Vein endothelial cell (primary cell): Measurements from ENCODE around the gene TSPYL6. TPM values are rescaled to one million over a fixed set of nuclear protein-coding genes. Genes with fewer than 3 reads are reported as not detected.

Experiments used
- total RNA-seq: library from RNA; depleted of rRNA; stranded (reverse); fragments of >200 nt; gene quantifications from 2 replicates; pipeline ENCODE4 v1.2.3, GENCODE V29; 2012

The TSPYL6 gene
- 0.10 TPM in 1 of 2 replicates, not detected in the other for total RNA-seq

GRCh38 chr2:54256091-54256694 is at the start of gene TSPYL6:
Gene TSPYL6 (minus strand): TSS chr2:54256229. CDS start chr2:54256151, 78 bp downstream.

Other genes starting within 250 kb of the TSPYL6 start
- 3.3 and 4.7 TPM in 2 replicates for gene ACYP2, start 140.6 kb downstream of the TSPYL6 start, total RNA-seq
- gene SPTBN1, start 200.1 kb upstream of the TSPYL6 start, total RNA-seq = 490 and 568 TPM in 2 replicates